ENCODE measurements around the gene ZNF518A.

Gene ZNF518A

GRCh38 chr10:96125142-96125515 lies 5.0 kb upstream of the ZNF518A start:
- TF ChIP-seq EZH2 (optimal IDR thresholded peaks at IDR 0.05; ENCODE audit: low read depth, low read length) (no peak), EZH2phosphoT487 (IDR thresholded peaks at IDR 0.05; ENCODE audit: low read length) (no peak)
- TF ChIP-seq, protein P1, sequence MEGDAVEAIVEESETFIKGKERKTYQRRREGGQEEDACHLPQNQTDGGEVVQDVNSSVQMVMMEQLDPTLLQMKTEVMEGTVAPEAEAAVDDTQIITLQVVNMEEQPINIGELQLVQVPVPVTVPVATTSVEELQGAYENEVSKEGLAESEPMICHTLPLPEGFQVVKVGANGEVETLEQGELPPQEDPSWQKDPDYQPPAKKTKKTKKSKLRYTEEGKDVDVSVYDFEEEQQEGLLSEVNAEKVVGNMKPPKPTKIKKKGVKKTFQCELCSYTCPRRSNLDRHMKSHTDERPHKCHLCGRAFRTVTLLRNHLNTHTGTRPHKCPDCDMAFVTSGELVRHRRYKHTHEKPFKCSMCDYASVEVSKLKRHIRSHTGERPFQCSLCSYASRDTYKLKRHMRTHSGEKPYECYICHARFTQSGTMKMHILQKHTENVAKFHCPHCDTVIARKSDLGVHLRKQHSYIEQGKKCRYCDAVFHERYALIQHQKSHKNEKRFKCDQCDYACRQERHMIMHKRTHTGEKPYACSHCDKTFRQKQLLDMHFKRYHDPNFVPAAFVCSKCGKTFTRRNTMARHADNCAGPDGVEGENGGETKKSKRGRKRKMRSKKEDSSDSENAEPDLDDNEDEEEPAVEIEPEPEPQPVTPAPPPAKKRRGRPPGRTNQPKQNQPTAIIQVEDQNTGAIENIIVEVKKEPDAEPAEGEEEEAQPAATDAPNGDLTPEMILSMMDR (IDR thresholded peaks at IDR 0.05; ENCODE audit: low read length), result no peak
- peaks cover 14% of the 10 kb centered on the region for H3K4me1 ChIP-seq (ENCODE audit: low read length)
- H3K36me3 ChIP-seq (replicated peaks; ENCODE audit: insufficient read depth, low read length), result no peaks in the 10 kb centered on the region
- H3K9me2 ChIP-seq (replicated peaks; ENCODE audit: insufficient read depth, low read length), result no peaks in the 10 kb centered on the region
- peak overlapping the region; percentile 72; the same call in 1 of the 2 replicates for H3K4me3 ChIP-seq (ENCODE audit: low read length)
- H3K9ac ChIP-seq (ENCODE audit: low read length), result no peak overlapping the region
- H3K79me2 ChIP-seq (ENCODE audit: low read length), result no peaks in the 10 kb centered on the region
- peak overlapping the region; percentile 79; the same call in 1 of the 2 replicates for H3K4me2 ChIP-seq (ENCODE audit: low read depth, low read length)
- no peak overlapping the region; the same call in 1 of the 2 replicates for H2AFZ ChIP-seq (ENCODE audit: low read length)
- H3F3A ChIP-seq (ENCODE audit: insufficient read depth, low read length), result peaks cover 9% of the 10 kb centered on the region; the same call in 1 of the 2 replicates
- H3K9me3 ChIP-seq (replicated peaks; ENCODE audit: insufficient read depth, low read length), result no peaks in the 10 kb centered on the region
- H3K27me3 ChIP-seq (replicated peaks; ENCODE audit: insufficient read depth, low read length), result no peaks in the 10 kb centered on the region
- no peak for DNase-seq
- peak overlapping the region; percentile 50; the same call in 1 of the 2 replicates for H3K27ac ChIP-seq (ENCODE audit: low read length)
- H4K20me1 ChIP-seq (ENCODE audit: insufficient read depth, low read length), result no peaks in the 10 kb centered on the region

- peak overlapping the region; percentile 99 for H2AFZ ChIP-seq (ENCODE audit: low read length)
- H3K79me2 ChIP-seq (ENCODE audit: low read length), result peaks cover 18% of the 10 kb centered on the region
- no peaks in the 10 kb centered on the region for H3K9me3 ChIP-seq (replicated peaks; ENCODE audit: insufficient read depth, low read length)
- H3K4me3 ChIP-seq (ENCODE audit: low read length), result peak overlapping the region; percentile 96
- H3K36me3 ChIP-seq (replicated peaks; ENCODE audit: insufficient read depth, low read length), result no peaks in the 10 kb centered on the region; the same call in 1 of the 2 replicates
- TF ChIP-seq EZH2phosphoT487 (IDR thresholded peaks at IDR 0.05; ENCODE audit: low read length) (no peak), EZH2 (optimal IDR thresholded peaks at IDR 0.05; ENCODE audit: low read depth, low read length) (no peak)
- TF ChIP-seq, protein P1 (IDR thresholded peaks at IDR 0.05; ENCODE audit: low read length), result no peak; the same call in 1 of the 2 replicates
- peak; percentile 86 for DNase-seq
- H3K27ac ChIP-seq (ENCODE audit: low read length), result peak overlapping the region; percentile 98
- no peaks in the 10 kb centered on the region for H4K20me1 ChIP-seq (ENCODE audit: insufficient read depth, low read length)
- peaks cover 13% of the 10 kb centered on the region; the same call in 1 of the 2 replicates for H3F3A ChIP-seq (ENCODE audit: insufficient read depth, low read length)
- peak overlapping the region; percentile 99 for H3K9ac ChIP-seq (ENCODE audit: low read length)
- H3K9me2 ChIP-seq (replicated peaks; ENCODE audit: insufficient read depth, low read length), result no peaks in the 10 kb centered on the region
- H3K27me3 ChIP-seq (replicated peaks; ENCODE audit: insufficient read depth, low read length), result no peaks in the 10 kb centered on the region
- H3K4me2 ChIP-seq (ENCODE audit: low read depth, low read length), result peak overlapping the region; percentile 57
- H3K4me1 ChIP-seq (ENCODE audit: low read length), result peaks cover 9% of the 10 kb centered on the region
Measured at GRCh38 chr10:96130326-96130995, 364 bp downstream of the ZNF518A start.

DNA sequence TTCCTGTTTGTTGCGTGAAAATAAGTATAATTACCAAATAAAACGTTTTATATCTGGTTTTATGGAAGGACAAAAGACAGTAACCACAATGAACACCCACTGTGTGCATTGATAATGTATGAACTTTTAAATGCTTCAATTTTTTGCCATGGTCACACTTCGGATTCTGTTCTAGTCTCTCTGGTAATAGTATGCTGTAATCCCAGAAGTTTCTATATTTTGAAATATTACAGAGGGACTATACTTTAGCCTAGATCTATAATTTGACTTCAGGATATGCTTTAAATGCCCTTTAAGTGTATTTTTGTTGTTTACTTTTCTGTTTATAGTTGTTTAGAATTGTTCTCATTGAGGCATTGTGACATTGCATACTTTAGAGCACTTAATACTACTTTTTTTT lies 1.5 kb downstream of the ZNF518A start:
- peaks cover 18% of the 10 kb centered on the region for H3K79me2 ChIP-seq (ENCODE audit: low read length)
- TF ChIP-seq, protein P1 (IDR thresholded peaks at IDR 0.05; ENCODE audit: low read length), result no peak
- TF ChIP-seq EZH2phosphoT487 (IDR thresholded peaks at IDR 0.05; ENCODE audit: low read length), result no peak
- no peak for TF ChIP-seq EZH2 (optimal IDR thresholded peaks at IDR 0.05; ENCODE audit: low read depth, low read length)
- no peak overlapping the region for H2AFZ ChIP-seq (ENCODE audit: low read length)
- H3K36me3 ChIP-seq (replicated peaks; ENCODE audit: insufficient read depth, low read length), result no peaks in the 10 kb centered on the region; the same call in 1 of the 2 replicates
- H3K9me2 ChIP-seq (replicated peaks; ENCODE audit: insufficient read depth, low read length), result no peaks in the 10 kb centered on the region
- no peaks in the 10 kb centered on the region for H3K9me3 ChIP-seq (replicated peaks; ENCODE audit: insufficient read depth, low read length)
- no peaks in the 10 kb centered on the region for H4K20me1 ChIP-seq (ENCODE audit: insufficient read depth, low read length)
- DNase-seq, result no peak
- no peak overlapping the region for H3K9ac ChIP-seq (ENCODE audit: low read length)
- H3K4me2 ChIP-seq (ENCODE audit: low read depth, low read length), result peak overlapping the region; percentile 57
- H3K4me3 ChIP-seq (ENCODE audit: low read length), result peak overlapping the region; percentile 96; the same call in 1 of the 2 replicates
- H3K27me3 ChIP-seq (replicated peaks; ENCODE audit: insufficient read depth, low read length), result no peaks in the 10 kb centered on the region
- peaks cover 13% of the 10 kb centered on the region; the same call in 1 of the 2 replicates for H3F3A ChIP-seq (ENCODE audit: insufficient read depth, low read length)
- no peak overlapping the region for H3K27ac ChIP-seq (ENCODE audit: low read length)
- H3K4me1 ChIP-seq (ENCODE audit: low read length), result peaks cover 9% of the 10 kb centered on the region

Data from MM.1S (cell line).